Measurements from ENCODE around the gene MAS1.
A peak's percentile ranks its signal among the peaks of the same experiment; 100 is the strongest.
"Not testable (repeated sequence)": the region's sequence is repeated elsewhere in the genome, so short reads cannot be mapped to it uniquely, and the experiment has no call there.

Gene MAS1

DNA sequence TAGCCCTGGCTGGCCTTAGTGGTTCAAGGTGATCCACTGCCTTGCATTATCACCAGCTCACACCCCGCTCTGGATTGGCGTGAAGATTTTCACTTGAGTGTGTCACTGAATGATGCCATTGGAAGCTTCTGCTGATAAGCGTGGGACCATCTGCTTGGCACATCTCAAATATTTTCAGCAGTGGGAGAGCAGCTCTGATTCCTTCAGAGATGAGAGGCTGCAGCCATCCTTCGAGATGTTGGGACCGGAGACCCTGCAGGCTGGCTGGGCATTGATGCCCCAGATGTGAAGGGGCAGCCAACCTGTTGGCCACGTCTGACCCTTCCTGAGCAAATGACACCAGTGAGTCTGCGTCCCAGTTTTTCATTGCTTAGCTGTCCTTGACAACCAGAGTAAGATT lies at the start of gene MAS1:
TSS of gene MAS1 (plus strand) at position 197 of the 400 bp plus-strand sequence. CDS start 15,968 bp downstream, outside the sequence.
- DNase-seq = no peak

DNA sequence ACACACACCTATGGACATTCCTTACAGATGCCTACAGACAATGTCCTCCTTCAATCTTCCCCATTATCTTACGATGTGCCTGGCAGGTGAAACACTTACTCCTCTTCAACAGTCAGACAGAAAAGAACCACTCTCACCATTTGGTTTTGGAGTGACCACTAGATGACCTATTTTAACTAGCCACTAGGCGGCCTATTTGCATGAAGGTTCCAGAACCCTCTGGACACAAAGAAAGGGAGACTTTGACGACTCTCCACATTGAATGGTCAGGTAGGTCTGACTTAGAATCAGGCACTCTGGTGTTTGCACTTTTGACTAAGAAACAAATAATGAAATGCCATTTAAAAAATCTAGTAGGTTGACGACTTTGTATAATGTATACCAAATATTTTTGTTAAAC lies 48.8 kb upstream of the MAS1 start:
- no peak for DNase-seq

DNA sequence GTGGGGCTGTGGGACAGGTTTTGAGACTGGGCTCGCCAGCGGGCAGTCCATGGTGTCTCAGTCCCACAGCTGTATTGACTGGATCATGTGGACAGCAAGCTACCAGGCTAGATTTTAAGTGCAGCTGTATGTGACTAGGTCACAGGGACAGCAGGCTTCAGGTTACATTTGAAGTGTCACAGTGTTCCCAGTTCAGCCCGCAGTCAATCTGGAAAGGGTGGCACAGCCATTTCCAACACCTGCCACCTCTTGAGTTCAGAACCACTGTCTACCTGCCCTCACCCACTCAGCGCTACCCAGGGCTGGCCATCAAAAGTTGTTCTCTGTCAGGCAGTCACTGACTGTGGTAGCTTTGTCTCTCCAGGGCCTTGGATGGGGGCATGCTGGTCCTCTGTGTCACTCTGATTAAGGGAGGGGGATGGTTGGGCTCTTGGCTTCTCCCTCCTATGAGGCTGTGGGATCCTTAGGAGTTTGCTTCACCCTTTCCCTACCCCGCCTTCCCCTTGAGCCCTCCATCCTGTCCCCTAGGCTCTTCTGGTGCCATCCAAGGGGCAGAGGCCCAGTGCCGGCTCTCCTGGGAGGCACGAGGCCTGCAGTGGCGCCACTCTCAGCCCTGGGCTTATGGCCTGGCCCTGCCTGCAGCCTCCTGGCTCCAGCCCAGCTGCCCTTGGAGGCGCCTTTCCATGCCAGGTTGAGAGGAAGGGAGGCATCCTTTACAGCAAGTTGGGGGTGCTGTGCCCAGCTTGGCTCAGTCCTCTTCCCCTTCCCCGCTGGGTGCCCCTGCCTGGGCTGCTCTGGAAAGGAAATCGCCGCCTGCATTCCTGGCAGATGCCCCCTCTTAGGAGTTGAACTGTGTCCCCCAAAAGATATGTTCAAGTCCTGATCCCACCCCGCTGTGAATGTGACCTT lies 45.8 kb upstream of the MAS1 start:
- peak; percentile 50 to 54 for DNase-seq

DNA sequence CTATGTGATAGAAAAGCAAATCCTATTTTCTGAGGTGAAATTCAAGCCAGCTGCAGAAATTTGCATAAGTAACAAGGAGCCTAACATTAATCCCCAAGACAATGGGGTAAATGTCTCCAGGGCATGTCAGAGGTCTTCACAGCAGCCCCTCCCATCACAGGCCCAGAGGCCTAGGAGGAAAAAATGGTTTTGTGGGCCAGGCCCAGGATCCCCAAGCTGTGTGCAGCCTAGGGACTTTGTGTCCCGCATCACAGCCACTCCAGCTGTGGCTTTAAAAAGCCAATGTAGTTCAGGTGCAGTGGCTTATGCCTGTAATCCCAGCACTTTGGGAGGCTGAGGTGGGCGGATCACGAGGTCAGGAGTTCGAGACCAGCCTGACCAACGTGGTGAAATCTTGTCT lies 42.2 kb upstream of the MAS1 start:
- not testable (repeated sequence) for DNase-seq

DNA sequence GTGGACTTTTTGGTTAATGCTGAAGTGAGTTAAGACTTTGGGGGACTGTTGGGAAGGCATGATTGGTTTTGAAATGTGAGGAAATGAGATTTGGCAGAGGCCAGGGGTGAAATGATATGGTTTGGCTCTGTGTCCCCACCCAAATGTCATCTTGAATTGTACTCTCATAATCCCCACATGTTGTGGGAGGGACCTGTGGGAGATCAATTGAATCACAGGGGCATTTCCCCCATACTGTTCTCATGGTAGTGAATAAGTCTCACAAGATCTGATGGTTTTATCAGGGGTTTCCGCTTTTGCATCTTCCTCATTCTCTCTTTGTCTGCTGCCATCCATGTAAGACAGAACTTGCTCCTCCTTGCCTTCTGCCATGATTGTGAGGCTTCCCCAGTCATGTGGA lies 40.9 kb upstream of the MAS1 start:
- DNase-seq = not testable (repeated sequence)

DNA sequence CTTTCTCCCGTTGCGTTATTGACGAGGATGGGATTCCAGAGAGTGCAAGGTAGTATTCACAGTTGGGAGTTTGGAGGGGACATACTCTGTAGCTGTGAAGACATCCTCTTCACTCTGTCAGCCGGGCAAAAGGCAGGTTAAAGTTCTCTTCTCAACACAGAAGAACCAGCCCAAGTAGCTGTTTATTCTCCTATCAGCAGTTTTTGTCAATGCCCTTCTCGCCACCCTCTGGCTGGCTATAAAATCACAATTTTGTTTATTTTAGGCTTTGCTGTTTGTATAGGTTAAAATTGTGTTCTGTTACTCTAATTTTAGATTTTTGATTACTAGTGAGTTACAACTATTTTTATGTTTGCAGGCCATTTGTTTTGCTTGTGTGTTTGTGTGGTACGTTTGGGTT lies 37.9 kb upstream of the MAS1 start:
- no peak for DNase-seq

DNA sequence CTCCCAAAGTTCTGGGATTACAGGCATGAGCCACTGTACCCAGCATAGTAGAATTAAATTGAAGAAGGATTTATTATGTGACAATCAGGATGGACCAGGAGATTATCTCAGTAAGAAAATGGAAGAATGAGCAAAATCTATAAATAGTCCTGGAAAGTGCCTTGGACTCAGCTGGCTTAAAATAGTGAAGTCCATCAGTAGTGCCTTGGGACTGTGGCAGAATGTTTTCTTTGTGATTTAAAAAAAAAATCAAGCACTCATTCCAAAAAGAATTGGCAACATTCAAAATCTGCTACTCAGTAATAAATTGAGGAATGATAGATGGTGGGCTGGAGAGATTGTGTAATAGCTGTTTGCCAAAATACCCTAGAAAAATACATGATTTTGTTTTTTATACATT lies 37.0 kb upstream of the MAS1 start:
- no peak for DNase-seq

DNA sequence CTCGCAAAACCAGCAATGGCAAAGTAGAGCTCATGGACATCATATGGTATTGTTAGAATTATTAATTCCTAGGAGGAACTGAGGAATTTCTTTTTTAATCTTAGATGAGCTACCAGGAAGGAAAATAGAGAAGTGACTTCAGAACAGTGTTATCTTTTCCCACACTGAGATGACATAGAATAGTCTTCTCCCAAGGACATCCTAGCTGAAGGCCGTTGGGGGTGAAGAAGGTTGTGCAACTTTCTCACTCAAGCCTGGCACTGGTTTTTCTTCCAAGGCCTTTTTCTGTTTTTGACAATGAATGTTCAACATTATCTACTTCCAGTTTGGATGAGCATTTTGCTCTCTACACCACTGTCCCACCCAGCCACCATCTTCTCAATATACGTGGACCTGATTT lies 35.8 kb upstream of the MAS1 start:
- DNase-seq = no peak

DNA sequence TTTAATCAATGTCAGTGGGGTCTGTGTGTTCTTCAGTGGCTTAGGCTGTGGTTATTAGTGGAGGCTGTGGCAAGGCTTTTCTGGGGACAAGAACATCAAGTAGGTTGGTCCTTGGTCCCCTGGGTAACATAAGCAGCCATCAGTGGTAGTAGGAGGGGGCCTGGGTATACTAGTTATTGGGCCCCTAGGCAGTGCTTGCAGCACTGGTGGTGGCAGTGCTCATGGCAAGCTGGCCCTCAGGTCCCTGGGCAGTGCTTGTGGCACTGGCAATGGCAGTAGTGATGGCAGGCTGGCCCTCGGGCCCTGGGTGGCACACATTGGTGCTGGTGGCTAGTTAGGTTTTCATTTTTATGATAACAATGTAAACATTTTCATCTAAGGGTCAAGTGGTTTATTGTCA lies 32.5 kb upstream of the MAS1 start:
- no peak for DNase-seq

DNA sequence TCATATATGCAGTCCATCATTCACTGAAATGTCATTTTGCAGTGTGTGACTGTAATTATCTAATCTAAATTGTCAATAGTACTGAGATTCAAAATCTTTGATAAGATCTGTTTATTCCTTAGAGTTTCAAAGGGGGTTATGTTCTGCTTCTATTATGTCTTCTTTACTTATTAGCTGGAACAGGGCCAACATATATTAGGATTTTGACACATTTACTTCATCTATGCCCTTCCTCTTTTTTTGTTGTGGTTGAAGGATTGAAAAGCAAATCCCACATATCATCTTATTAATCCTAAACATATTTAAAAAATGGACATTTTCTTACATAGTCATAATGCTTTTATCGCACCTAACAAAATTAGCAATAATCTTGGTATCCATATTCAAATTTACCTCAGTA lies 30.3 kb upstream of the MAS1 start:
- no peak for DNase-seq

DNA sequence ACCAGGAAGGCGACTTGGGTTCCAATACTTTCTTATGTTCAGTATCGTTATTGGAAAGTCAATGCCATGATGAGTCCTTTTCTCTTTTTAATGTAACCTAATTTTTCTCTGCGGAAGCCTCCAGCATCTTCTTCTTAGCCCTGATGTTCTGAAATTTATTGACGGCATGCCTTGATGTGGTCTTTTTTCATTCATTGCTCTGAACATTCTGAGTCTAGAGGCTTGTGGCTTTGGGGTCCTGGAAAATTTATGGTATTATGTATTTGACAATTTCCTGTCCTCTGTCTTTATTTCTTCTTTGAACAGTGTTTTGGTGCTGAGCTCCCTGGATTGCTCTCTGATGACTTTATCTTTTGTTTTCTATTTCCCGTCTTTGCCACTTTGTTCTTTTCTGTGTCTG lies 28.7 kb upstream of the MAS1 start:
- DNase-seq = no peak

DNA sequence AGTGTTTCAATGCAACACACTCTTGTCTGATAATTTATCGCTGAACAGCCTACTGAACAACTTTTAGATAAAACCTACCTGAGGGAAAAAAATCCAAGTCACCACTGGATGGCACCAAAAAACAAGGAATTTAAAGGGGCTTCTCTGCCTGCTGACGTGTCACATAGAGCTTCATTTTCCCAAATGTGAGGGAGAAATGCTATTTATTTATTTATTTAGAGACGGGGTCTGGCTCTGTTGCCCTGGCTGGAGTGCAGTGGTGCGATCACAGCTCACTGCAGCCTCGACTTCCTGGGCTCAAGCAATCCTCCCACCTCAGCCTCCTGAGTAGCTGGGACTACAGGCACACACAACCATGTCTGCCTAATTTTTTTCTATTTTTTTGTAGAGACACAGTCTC lies 27.4 kb upstream of the MAS1 start:
- peak; percentile 8 to 17 for DNase-seq

DNA sequence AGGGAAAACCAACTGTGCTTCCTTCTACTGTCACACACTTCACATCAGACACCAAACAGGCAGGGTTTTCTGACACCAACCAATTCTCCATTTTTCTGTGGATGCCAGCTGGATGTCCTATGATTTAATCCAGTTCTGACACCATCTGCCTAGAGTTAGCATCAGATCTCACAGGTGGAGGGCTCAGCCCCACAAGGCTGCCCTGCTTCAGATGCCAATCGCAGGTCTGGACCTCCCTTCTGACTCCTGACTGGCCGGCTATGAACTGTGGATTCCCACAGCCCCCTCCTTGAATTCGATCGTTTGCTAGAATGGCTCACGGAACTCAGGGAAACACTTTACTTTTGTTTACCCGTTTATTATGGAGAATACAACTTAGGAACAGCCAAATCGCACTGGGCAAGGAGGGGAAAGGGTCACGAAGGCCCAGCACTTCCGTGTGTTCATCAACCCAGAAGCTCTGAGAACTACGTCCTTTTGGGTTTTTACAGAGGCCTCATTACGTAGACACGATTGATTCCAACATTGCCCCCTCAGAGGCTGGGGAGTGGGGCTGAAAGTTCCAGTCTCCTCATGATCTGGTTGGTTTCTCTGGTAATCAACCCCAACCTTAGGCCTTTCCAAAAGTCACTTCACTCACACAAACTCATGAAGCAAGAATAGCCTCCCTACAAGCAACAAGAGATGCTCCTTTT lies 25.4 kb upstream of the MAS1 start:
- no peak for DNase-seq

DNA sequence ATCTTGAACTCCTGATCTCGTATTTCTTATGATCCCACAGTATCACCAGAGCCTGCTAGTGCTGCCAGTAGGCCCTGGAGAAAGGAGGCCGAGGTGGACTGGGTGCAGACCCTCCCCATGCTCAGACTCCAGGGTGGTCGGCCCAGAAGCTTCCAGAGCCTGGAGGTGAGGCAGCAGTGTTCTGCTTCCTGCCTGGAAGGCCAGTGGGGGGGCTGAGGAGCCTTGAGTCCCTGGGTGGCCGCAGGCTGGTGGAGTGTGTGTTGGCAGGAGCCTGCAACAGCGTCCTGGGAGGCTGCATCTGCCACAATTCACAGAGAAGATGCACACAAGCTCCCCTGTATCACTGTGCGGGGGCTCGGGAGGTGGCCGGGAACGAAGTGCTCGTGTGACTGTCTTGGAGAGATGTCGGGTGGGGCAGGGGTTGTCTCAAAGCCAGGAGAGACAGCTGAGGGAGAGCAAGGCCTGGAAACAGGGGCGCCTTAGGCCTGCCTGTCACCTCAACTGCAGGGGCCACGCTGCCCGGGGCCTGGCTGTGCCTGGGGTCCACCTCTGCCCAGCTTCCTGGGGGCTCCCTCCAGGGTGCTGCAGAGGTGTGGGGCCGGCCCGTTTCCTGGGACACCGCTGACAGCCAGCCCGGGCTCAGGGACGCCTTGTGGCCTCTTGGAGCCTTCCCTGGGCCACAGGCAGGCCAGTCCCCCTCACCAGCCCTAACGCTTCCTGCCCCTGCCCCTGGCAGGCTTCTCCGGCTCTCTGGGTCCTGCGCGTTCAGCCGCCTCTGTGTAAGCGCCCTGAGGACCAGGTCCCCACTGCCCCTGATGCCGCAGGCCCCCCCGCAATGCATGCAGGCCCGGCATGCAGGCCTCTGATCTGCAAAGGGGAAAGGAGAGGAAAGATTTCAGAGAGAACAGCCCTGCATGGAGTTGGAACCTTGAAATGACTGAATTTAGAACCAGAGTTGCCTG lies 24.2 kb upstream of the MAS1 start:
- no peak for DNase-seq

DNA sequence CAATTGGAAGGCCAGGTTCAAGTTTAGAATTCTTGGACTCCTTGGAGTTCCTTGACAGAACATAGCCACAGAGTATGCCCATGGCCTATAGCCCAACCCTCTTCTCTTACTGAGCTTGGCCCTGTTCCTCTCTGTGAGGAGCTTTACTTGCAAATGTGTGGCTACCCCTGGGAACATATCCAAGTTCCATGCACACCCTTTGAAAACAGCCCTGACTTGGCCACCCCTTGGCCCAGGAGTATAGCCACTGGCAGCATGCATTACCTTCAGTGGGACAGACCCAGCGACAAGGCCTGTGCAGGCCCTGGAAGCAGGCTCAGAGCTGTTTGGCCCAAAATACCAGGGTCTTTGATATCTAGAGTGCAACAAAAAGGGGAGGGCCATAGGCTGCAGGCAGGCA lies 19.5 kb upstream of the MAS1 start:
- no peak for DNase-seq

DNA sequence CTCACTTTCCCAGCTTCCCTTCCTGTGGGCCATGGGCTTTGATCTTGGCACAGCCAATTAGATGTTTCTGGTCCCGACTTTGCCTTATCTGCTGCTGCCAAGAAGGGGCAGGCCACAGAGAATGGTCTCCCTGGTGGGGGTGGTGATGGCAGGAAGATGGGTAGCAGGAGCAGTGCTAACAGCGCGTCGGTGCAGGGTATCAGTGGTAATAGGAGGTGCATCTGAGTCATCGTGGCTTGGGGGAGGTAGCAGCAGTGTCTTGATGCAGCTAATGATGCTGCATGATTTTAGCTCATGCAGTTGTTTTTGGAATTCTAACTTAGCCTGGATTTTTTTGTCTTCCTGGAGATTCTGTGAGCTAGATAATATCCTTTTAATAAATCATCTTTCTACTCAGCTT lies 18.9 kb upstream of the MAS1 start:
- no peak for DNase-seq

DNA sequence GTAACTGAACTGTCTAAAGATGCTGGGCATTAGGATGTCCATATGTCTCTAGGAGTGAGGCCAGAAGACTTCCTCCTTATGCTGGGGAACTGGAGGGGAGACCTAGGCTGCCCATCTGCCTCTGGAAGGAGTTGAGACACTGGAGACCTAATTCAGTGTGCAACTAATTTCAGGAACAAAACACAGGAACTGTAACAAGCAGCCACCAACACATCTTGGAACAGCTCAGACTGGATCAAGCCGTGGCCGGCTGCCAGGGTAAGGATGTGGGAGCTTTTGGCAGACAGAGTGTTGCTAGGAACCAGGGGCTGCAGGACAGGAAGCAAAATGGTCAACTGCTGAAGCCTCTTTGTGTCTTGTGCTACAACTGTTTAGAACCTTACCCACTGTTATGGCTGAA lies 16.4 kb upstream of the MAS1 start:
- no peak for DNase-seq

DNA sequence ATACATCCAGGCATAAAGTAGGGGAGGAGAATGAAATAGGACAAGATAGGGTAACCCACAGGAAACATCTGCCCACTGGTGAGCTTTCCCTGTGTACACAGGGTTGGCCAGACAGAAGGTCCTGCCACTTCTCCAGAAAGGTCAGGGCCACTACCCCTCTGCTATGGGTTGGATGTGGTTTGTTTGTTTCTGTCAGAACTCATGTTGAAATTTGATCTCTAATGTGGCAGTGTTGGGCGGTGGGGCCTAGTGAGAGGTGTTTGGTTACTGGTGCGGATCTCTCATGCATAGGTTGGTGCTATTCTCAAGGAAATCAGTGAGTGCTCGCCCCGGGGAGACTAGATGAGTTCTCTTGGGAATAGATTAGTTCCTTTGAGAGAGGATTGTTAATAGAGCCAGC lies 15.6 kb upstream of the MAS1 start:
- DNase-seq = no peak

DNA sequence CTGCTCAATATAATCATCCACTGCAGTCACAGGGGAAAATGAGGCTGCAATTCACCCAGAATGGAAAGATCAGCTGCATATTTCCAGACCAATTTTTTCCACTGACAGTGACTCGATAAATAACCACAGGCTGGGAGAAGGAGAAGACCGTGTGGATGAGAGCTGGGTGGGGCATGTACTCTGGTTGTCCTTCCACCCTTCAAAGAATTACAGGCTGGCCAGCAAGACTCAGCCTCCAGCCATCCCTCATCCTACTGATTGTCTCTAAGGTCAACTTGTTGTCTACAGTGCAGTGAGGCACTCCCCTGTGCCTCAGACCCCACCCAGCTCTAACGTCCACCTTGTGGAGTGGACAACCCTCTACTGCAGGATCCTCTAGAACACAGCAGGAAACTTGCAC lies 14.5 kb upstream of the MAS1 start:
- DNase-seq = no peak

DNA sequence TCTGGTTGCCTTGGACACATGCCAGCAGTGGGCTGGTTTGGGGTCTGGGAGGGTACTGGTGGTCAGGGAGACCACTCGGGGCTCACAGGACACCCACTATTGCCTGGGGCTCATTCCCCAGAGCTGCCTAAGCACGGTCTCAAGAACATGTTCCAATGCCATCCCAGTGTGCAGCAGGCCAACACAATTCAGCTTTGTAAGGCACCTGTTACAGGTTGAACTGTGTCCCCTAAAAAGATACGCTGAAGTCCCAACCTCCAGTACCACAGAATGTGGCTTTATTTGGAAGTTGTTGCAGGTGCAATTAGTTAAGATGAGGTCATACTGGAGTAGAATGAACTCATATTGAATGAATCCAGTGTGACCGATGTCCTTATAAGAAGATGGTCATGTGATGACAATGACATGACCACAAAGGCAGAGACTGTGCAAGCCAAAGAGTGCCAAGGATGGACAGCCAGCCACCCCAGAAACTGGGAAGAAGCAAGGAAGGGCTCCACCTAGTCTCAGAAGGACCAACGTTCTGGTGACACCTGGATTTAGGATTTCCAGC lies 13.5 kb upstream of the MAS1 start:
- DNase-seq = no peak

DNA sequence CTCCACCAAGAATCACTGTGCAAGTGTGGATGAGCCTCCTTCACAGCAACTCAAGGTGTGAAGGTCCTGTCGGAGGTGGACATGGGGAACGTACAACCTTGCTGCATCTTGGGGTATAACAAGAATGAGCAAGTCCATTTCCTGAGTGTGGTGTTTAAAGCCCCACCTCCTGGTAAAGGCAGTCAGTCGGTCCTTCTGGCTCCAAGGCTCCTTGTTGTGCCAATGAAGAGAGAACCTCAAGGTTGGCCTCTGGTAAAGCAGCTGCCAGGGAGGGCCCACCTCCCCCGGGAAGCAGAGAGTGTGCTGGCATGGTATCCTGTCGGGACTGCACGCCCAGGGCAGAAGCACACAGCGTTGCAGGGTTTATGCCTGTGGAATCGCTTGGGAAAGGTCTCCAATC lies 12.4 kb upstream of the MAS1 start:
- DNase-seq = no peak

DNA sequence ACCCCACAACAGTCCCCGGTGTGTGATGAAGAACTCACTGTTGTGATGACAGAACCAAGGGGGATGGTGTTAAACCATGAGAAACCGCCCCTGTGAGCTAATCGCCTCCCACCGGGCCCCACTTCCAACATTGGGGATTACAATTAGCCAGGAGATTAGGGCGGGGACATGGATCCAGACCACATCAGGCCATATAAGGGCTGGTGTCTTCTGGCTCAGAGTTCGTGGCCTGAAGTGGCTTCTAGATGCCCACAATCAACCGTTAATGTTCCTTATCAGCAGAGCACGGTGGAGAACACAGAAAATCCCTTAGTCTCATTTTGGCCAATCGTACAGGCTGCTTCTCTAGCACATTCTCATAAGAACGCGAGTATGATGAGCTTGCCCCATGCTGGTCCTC lies 10.9 kb upstream of the MAS1 start:
- DNase-seq = no peak

DNA sequence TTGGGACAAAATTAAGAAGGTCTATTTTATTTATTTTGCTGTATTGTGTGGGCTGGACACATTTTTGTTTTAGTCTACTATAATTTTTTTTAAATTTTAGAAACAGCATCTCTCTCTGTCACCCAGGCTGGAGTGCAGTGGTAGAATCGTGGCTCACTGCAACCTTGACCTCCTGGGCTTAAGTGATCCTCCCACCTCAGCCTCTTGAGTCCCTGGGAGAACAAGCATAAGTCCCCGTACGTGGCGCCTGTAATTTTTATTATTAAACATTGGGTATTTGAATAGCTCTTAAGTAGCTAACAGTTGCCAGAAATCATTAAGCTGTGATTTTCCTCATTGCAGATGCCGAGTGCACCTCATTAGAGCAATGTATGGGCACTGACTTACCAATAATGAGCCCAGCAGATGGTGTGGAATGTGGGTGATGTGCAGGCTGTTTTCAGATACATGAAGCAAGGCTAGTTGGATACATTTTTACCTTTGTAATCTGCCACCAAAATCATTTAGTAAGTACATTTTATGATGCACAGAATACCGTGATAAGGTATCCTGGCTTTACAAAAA lies 10.3 kb upstream of the MAS1 start:
- no peak for DNase-seq

Data from NCI-H187 (cell line).